ENCODE data around the gene CRX. TPM values are rescaled to one million over a fixed set of nuclear protein-coding genes. Genes with fewer than 3 reads are reported as not detected.

CRX gene
- total and polyA plus RNA-seq, 2 of the 13 experiments (the other 11 are each of a cell fraction or from before 2014, with no cell fraction given), result not detected

DNA sequence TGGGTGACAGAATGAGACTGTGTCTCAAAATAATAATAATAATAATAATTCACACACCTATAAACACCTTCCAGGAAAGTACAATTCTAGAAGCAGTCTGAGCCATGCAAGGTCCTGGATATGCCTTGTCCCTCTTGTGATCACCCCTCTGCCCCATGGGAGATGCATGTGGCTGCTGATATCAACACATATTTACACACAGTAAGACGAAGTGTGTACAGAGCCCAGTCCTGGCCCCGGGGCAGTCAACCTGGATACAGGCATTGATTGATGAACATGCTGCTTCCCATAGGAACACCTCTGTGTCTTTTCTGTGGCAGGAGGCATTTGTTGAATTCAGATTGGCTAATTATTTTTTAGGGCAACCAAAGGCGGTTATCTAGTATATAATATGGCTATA is 61.2 kb downstream of the CRX start:
- in situ Hi-C loops (cut with HindIII; ENCODE audit: extremely low pct_ligation_motif_present, low pct_unique_long_range_greater_than_20kb), result no loop called here
- no peak for TF ChIP-seq ZBTB7B (CRISPR knock-in tag; IDR thresholded peaks at IDR 0.05)
- no peak for TF ChIP-seq NONO (IDR thresholded peaks at IDR 0.05)
- peak; percentile 18; the same call in 1 of the 2 replicates for TF ChIP-seq NONO (CRISPR knock-in tag; conservative IDR thresholded peaks at IDR 0.05)
- peaks cover 4% of the 10 kb centered on the region; the same call in 1 of the 2 replicates for H4K20me1 ChIP-seq (ENCODE audit: insufficient read depth, low read length)
- H3K27me3 ChIP-seq (ENCODE audit: control insufficient read depth in 1 of 2, insufficient read depth in 2 of 2, low read length in 2 of 2), result no peaks in the 10 kb centered on the region; a peak in 1 of 5 replicates
- ATAC-seq (no peak), DNase-seq (ENCODE audit: low spot score) (no peak), FAIRE-seq (no peak)
- H3K4me2 ChIP-seq (ENCODE audit: low read depth, low read length), result peak overlapping the region; percentile 51
- H3K9ac ChIP-seq (ENCODE audit: insufficient read depth, low read depth, low read length), result no peak overlapping the region
- intact Hi-C loops (cut with micrococcal nuclease; ENCODE audit: unreplicated experiment), result no loop called here
- no peak overlapping the region for H3K27ac ChIP-seq (ENCODE audit: extremely low read length, insufficient read depth, low read length)
- ChIA-PET POLR2A (no interaction called here), CTCF (ENCODE audit: low intra/inter-chr PET ratio, low total read pairs) (no interaction called here)
- no peaks in the 10 kb centered on the region for H3K9me3 ChIP-seq (ENCODE audit: low read length)
- peaks cover 8 to 43% of the 10 kb centered on the region in 2 experiments for H3K36me3 ChIP-seq (replicated peaks in 1 of 2; ENCODE audit: control insufficient read depth in 1 of 2, insufficient read depth in 2 of 2, low read length in 2 of 2)
- WGBS (ENCODE audit: low lambda C conversion rate), result 68% methylated on average over 3 of the region's 3 CpGs
- no peak overlapping the region for H3K4me3 ChIP-seq (replicated peaks in 1 of 3; ENCODE audit: insufficient read depth in 1 of 3, low read depth in 2 of 3, low read length in 3 of 3)
- H3K4me1 ChIP-seq (ENCODE audit: insufficient read depth, low read length), result peaks cover 52% of the 10 kb centered on the region
- H3K79me2 ChIP-seq (ENCODE audit: insufficient read depth, low read length), result peaks cover 27% of the 10 kb centered on the region
- no TSS peak for BruUV-seq (replicated peaks)
- H2AFZ ChIP-seq (ENCODE audit: low read length), result no peak overlapping the region

DNA sequence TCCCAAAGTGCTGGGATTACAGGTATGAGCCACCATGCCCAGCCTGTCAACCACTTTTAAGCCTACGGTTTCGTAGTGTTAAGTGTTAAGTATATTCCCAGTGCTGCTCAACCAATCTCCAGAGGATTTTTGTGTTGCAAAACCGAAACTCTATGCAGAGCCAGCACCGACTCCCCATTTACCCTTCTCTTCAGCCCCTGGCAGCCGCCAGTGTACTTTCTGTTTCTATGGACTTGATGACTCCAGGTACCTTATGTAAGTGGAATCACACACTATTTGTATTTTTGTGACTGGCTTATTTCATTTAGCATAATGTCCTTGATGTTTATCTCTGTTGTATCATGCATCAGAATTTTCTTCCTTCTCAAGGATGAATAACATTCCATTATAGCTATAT is 63.3 kb downstream of the CRX start:
- intact Hi-C loops (cut with micrococcal nuclease; ENCODE audit: unreplicated experiment), result no loop called here
- in situ Hi-C loops (cut with HindIII; ENCODE audit: extremely low pct_ligation_motif_present, low pct_unique_long_range_greater_than_20kb), result no loop called here
- Histone ChIP-seq H4K20me1 (ENCODE audit: insufficient read depth, low read length) (peaks cover 4% of the 10 kb centered on the region; the same call in 1 of the 2 replicates), H3K9me3 (ENCODE audit: low read length) (no peaks in the 10 kb centered on the region), H2AFZ (ENCODE audit: low read length) (no peak overlapping the region), H3K36me3 (replicated peaks in 1 of 2; ENCODE audit: control insufficient read depth in 1 of 2, insufficient read depth in 2 of 2, low read length in 2 of 2) (peaks cover 6 to 29% of the 10 kb centered on the region in 2 experiments), H3K4me1 (ENCODE audit: insufficient read depth, low read length) (peaks cover 64% of the 10 kb centered on the region), H3K4me2 (ENCODE audit: low read depth, low read length) (peak overlapping the region; percentile 88), H3K4me3 (replicated peaks in 1 of 3; ENCODE audit: insufficient read depth in 1 of 3, low read depth in 2 of 3, low read length in 3 of 3) (peak overlapping the region; percentile 73 to 79 (median 75)), H3K9ac (ENCODE audit: insufficient read depth, low read depth, low read length) (peak overlapping the region; percentile 88), H3K27me3 (ENCODE audit: control insufficient read depth in 1 of 2, insufficient read depth in 2 of 2, low read length in 2 of 2) (no peaks in the 10 kb centered on the region; a peak in 1 of 5 replicates), H3K79me2 (ENCODE audit: insufficient read depth, low read length) (peaks cover 27% of the 10 kb centered on the region), H3K27ac (ENCODE audit: extremely low read length, insufficient read depth, low read length) (peak overlapping the region; percentile 86)
- ATAC-seq (peak; percentile 28; the same call in 1 of the 3 replicates), FAIRE-seq (no peak), DNase-seq (ENCODE audit: low spot score) (peak; percentile 44)
- CTCF ChIA-PET (ENCODE audit: low intra/inter-chr PET ratio, low total read pairs), result no interaction called here
- POLR2A ChIA-PET, result no interaction called here
- BruUV-seq (replicated peaks), result no TSS peak
- WGBS (ENCODE audit: low lambda C conversion rate), result 8% methylated on average over 5 of the region's 5 CpGs
- TF ChIP-seq, protein P1, sequence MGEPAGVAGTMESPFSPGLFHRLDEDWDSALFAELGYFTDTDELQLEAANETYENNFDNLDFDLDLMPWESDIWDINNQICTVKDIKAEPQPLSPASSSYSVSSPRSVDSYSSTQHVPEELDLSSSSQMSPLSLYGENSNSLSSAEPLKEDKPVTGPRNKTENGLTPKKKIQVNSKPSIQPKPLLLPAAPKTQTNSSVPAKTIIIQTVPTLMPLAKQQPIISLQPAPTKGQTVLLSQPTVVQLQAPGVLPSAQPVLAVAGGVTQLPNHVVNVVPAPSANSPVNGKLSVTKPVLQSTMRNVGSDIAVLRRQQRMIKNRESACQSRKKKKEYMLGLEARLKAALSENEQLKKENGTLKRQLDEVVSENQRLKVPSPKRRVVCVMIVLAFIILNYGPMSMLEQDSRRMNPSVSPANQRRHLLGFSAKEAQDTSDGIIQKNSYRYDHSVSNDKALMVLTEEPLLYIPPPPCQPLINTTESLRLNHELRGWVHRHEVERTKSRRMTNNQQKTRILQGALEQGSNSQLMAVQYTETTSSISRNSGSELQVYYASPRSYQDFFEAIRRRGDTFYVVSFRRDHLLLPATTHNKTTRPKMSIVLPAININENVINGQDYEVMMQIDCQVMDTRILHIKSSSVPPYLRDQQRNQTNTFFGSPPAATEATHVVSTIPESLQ (CRISPR knock-in tag; conservative IDR thresholded peaks at IDR 0.05), result no peak
- TF ChIP-seq, protein P2, sequence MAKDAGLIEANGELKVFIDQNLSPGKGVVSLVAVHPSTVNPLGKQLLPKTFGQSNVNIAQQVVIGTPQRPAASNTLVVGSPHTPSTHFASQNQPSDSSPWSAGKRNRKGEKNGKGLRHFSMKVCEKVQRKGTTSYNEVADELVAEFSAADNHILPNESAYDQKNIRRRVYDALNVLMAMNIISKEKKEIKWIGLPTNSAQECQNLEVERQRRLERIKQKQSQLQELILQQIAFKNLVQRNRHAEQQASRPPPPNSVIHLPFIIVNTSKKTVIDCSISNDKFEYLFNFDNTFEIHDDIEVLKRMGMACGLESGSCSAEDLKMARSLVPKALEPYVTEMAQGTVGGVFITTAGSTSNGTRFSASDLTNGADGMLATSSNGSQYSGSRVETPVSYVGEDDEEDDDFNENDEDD (CRISPR knock-in tag; IDR thresholded peaks at IDR 0.05; ENCODE audit: borderline replicate concordance), result no peak
- TF ChIP-seq, protein P3, sequence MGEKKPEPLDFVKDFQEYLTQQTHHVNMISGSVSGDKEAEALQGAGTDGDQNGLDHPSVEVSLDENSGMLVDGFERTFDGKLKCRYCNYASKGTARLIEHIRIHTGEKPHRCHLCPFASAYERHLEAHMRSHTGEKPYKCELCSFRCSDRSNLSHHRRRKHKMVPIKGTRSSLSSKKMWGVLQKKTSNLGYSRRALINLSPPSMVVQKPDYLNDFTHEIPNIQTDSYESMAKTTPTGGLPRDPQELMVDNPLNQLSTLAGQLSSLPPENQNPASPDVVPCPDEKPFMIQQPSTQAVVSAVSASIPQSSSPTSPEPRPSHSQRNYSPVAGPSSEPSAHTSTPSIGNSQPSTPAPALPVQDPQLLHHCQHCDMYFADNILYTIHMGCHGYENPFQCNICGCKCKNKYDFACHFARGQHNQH (CRISPR knock-in tag; IDR thresholded peaks at IDR 0.05), result 0 out of 2 replicates have a peak, but pooled peaks have one; percentile 8
- TF ChIP-seq, protein P4, sequence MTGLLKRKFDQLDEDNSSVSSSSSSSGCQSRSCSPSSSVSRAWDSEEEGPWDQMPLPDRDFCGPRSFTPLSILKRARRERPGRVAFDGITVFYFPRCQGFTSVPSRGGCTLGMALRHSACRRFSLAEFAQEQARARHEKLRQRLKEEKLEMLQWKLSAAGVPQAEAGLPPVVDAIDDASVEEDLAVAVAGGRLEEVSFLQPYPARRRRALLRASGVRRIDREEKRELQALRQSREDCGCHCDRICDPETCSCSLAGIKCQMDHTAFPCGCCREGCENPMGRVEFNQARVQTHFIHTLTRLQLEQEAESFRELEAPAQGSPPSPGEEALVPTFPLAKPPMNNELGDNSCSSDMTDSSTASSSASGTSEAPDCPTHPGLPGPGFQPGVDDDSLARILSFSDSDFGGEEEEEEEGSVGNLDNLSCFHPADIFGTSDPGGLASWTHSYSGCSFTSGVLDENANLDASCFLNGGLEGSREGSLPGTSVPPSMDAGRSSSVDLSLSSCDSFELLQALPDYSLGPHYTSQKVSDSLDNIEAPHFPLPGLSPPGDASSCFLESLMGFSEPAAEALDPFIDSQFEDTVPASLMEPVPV (CRISPR knock-in tag; IDR thresholded peaks at IDR 0.05), result no peak
- TF ChIP-seq, protein P5, sequence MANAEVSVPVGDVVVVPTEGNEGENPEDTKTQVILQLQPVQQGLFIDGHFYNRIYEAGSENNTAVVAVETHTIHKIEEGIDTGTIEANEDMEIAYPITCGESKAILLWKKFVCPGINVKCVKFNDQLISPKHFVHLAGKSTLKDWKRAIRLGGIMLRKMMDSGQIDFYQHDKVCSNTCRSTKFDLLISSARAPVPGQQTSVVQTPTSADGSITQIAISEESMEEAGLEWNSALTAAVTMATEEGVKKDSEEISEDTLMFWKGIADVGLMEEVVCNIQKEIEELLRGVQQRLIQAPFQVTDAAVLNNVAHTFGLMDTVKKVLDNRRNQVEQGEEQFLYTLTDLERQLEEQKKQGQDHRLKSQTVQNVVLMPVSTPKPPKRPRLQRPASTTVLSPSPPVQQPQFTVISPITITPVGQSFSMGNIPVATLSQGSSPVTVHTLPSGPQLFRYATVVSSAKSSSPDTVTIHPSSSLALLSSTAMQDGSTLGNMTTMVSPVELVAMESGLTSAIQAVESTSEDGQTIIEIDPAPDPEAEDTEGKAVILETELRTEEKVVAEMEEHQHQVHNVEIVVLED (CRISPR knock-in tag; IDR thresholded peaks at IDR 0.05; ENCODE audit: borderline replicate concordance), result no peak

Data from HepG2 (cell line).